NCI-H2081 (cell line): Measurements from ENCODE around the gene CEP57L1.
"Not testable (repeated sequence)": the region's sequence is repeated elsewhere in the genome, so short reads cannot be mapped to it uniquely, and the experiment has no call there.

Source experiments
- DNase-seq, 2 experiments: peaks; one replicate each; lab custom pipeline; 2025; lab: John Stamatoyannopoulos, UW

The CEP57L1 gene

GRCh38 chr6:109105681-109106080 lies 10.4 kb downstream of the CEP57L1 start:
- DNase-seq = no peak

GRCh38 chr6:109109663-109110062 lies 14.4 kb downstream of the CEP57L1 start:
- not testable (repeated sequence) for DNase-seq

GRCh38 chr6:109112663-109113062 lies 17.4 kb downstream of the CEP57L1 start:
- not testable (repeated sequence) for DNase-seq

GRCh38 chr6:109117346-109118035 lies 22.2 kb downstream of the CEP57L1 start:
- DNase-seq = no peak

GRCh38 chr6:109118337-109118736 lies 23.0 kb downstream of the CEP57L1 start:
- no peak for DNase-seq

- no peak for DNase-seq
These were observed 23.6 kb downstream of the CEP57L1 start for GRCh38 chr6:109118871-109119354.

- no peak for DNase-seq
These were observed 26.1 kb downstream of the CEP57L1 start for GRCh38 chr6:109121411-109121810.

- DNase-seq = no peak
These were observed 28.9 kb downstream of the CEP57L1 start for GRCh38 chr6:109124219-109124618.

- no peak for DNase-seq
These were observed 30.2 kb downstream of the CEP57L1 start for GRCh38 chr6:109125504-109125903.

- no peak for DNase-seq
These were observed 34.8 kb downstream of the CEP57L1 start for GRCh38 chr6:109130065-109130464.

- DNase-seq = not testable (repeated sequence)
These were observed 40.3 kb downstream of the CEP57L1 start for GRCh38 chr6:109135600-109135999.

- not testable (repeated sequence) for DNase-seq
These were observed 40.7 kb downstream of the CEP57L1 start for GRCh38 chr6:109136039-109136438.

GRCh38 chr6:109136530-109136929 lies 41.2 kb downstream of the CEP57L1 start:
- not testable (repeated sequence) for DNase-seq

- DNase-seq = no peak
These were observed 43.8 kb downstream of the CEP57L1 start for GRCh38 chr6:109139109-109139508.

GRCh38 chr6:109142067-109142466 lies 46.8 kb downstream of the CEP57L1 start:
- not testable (repeated sequence) for DNase-seq

GRCh38 chr6:109143191-109143590 lies 47.9 kb downstream of the CEP57L1 start:
- DNase-seq = no peak

- not testable (repeated sequence) for DNase-seq
These were observed 52.9 kb downstream of the CEP57L1 start for GRCh38 chr6:109148251-109148650.

- not testable (repeated sequence) for DNase-seq
These were observed 53.4 kb downstream of the CEP57L1 start for GRCh38 chr6:109148716-109149115.

GRCh38 chr6:109153752-109154151 lies 58.4 kb downstream of the CEP57L1 start:
- DNase-seq = no peak

GRCh38 chr6:109164331-109164730 lies 69.0 kb downstream of the CEP57L1 start:
- DNase-seq = no peak

GRCh38 chr6:109165392-109165974 lies 70.2 kb downstream of the CEP57L1 start:
- peak in 1 of 2 experiments; percentile 31 for DNase-seq

GRCh38 chr6:109166673-109167072 lies 71.4 kb downstream of the CEP57L1 start:
- DNase-seq = peak in 1 of 2 experiments; percentile 70

GRCh38 chr6:109167562-109167961 lies 72.3 kb downstream of the CEP57L1 start:
- DNase-seq = no peak
